K562 (cell line): Measurements from ENCODE around the gene ZNF331. TPM values are rescaled to one million over a fixed set of nuclear protein-coding genes. Genes with fewer than 3 reads are reported as not detected.

ENCODE experiments used
- BDP1 ChIP-seq: IDR thresholded peaks from 3 replicates; pipeline ENCODE4 v1.6.1; 2011; ENCODE audit not compliant: insufficient read length, insufficient read depth
- CCAR2 ChIP-seq: fragments of 200-400 bp; formaldehyde crosslinking; IDR thresholded peaks from 2 replicates; pipeline ENCODE4 v1.6.1; 2017; ENCODE audit warnings: mild to moderate bottlenecking, low read depth, low read length
- MTA1 ChIP-seq: fragments of 450-650 bp; IDR thresholded peaks from 2 replicates; pipeline ENCODE4 v1.6.1; 2017; ENCODE audit warnings: borderline replicate concordance
- NCOA4 ChIP-seq: fragments of 450-650 bp; IDR thresholded peaks from 2 replicates; pipeline ENCODE4 v1.6.1; 2018; ENCODE audit warnings: mild to moderate bottlenecking; ENCODE audit not compliant: partially characterized antibody
- NR2C1 ChIP-seq, 2 experiments: fragments of 450-650 bp; IDR thresholded peaks; 2 replicates each; pipeline ENCODE4 v1.6.1; 2017; ENCODE audit warnings: mild to moderate bottlenecking in 2 of 2, antibody characterized with exemption in 1 of 2, inconsistent platforms in 1 of 2, missing compliant biosample characterization in 1 of 2, missing genetic modification characterization in 1 of 2
- RFX1 ChIP-seq: fragments of 450-650 bp; IDR thresholded peaks from 2 replicates; pipeline ENCODE4 v1.6.1; 2016; ENCODE audit warnings: mild to moderate bottlenecking, moderate library complexity
- TEAD1 ChIP-seq, 2 experiments: fragments of 450-650 bp in 1 of 2; sonication (generic) in 1 of 2; formaldehyde crosslinking; IDR thresholded peaks; 2 replicates each; pipeline versions ENCODE4 v1.4.0 to v1.8.0; 2020 to 2022; ENCODE audit warnings: mild to moderate bottlenecking in 2 of 2, missing genetic modification reagents in 1 of 2
- TFAM ChIP-seq: fragments of 250-450 bp; sonication (Bioruptor Pico); conservative IDR thresholded peaks from 2 replicates; pipeline ENCODE4 v1.5.0; 2021; ENCODE audit warnings: mild to moderate bottlenecking, moderate library complexity
- ZFX ChIP-seq: sonication (generic); formaldehyde crosslinking; IDR thresholded peaks from 2 replicates; pipeline ENCODE4 v1.8.0; 2022; ENCODE audit warnings: mild to moderate bottlenecking, missing genetic modification reagents, moderate library complexity
- ZNF143 ChIP-seq: sonication (generic); formaldehyde crosslinking; IDR thresholded peaks from 2 replicates; pipeline ENCODE4 v1.9.0; 2022; ENCODE audit warnings: mild to moderate bottlenecking, missing genetic modification reagents
- ZNF175 ChIP-seq: fragments of 200-800 bp; sonication (Bioruptor generic); IDR thresholded peaks from 2 replicates; pipeline ENCODE4 v1.6.1; 2016; ENCODE audit warnings: low read depth, mild to moderate bottlenecking, missing genetic modification characterization, missing compliant biosample characterization
- polyA plus RNA-seq, 8 experiments: library from polyadenylated mRNA; depleted of rRNA in 4 of 8; stranded (reverse) in 5 of 8; unstranded in 3 of 8; fragments of >200 nt; fragmentation: Nextera tagmentation in 2 of 8; fragmentation: Illumina TruSeq in 1 of 8; extraction: Ambion mirVana in 2 of 8; extraction: Trizol in 1 of 8; gene quantifications; 2 replicates each; pipeline versions ENCODE4 v1.2.1 to v1.2.3, GENCODE V29; 2011 to 2014; ENCODE audit warnings: inconsistent platforms in 1 of 8, missing spikeins in 1 of 8
- total RNA-seq, 7 experiments: library from RNA; depleted of rRNA in 6 of 7; stranded (reverse); fragments of >200 nt in 6 of 7; fragmentation: Illumina TruSeq in 2 of 7; extraction: Trizol in 2 of 7; gene quantifications; 2 replicates each; pipeline versions ENCODE4 v1.2.1 to v1.2.3, GENCODE V29; 2011 to 2021; ENCODE audit warnings: low replicate concordance in 1 of 7
- TF ChIP-seq, protein P1 (sequence below): sonication (generic); formaldehyde crosslinking; IDR thresholded peaks from 2 replicates; pipeline ENCODE4 v1.8.1; 2023; ENCODE audit warnings: mild to moderate bottlenecking, missing genetic modification reagents
- TF ChIP-seq, protein P2 (sequence below): conservative IDR thresholded peaks from 2 replicates; pipeline ENCODE4 v1.6.1; 2011; ENCODE audit warnings: low read depth, mild to moderate bottlenecking, low read length; ENCODE audit not compliant: control insufficient read depth
- TF ChIP-seq, protein P3 (sequence below): fragments of 450-650 bp; IDR thresholded peaks from 2 replicates; pipeline ENCODE4 v1.7.1; 2018; ENCODE audit warnings: mild to moderate bottlenecking, low read depth; ENCODE audit not compliant: partially characterized antibody
- TF ChIP-seq, protein P4 (sequence below): fragments of 250-450 bp; sonication (Bioruptor Pico); IDR thresholded peaks from 2 replicates; pipeline ENCODE4 v1.4.0; 2020

ZNF331 gene
- total and polyA plus RNA-seq, 9 of the 15 experiments (the other 6 are each of a cell fraction or from before 2014, with no cell fraction given) = 0.23 to 2.7 (median 0.76) TPM

DNA sequence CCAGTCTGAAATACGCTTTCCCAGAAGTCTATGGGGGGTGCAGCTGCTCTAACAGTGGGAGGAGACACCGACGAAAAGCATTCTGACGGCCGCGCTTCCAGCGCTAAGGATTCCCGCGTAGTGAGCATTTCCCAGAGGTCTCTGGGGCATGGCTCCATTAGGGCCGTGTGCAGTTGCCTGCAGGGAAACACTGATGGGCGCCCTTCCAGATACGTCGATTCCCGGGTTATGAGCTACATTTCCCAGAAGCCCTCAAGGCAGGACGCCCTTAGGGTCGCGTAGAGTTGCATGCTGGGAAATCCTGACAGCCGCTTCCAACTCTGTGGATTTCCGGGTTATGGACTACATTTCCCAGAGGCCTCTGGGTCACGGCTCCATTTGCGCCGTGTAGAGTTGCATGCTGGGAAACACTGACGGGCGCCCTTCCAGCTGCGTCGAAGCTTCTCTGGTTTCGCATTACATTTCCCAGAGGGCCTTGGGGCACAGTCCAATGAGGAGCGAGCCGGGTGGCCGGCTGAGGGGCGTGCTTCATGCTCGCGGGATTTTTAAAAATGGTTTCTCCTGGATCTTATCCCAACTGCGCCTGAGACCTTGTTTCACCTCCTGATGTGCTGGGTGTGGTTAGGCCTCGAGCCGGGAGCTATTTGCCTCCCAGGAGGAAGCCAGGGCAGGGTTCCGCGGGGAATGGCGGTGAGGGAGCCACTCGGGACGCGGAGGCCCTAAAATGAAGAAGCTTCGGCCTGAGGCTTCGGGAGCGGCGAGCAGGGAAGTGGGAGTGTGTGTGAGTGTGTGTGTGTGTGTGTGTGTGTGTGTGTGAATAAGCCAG is 17.2 kb upstream of the ZNF331 start (continued):
- TF ChIP-seq, protein P1, sequence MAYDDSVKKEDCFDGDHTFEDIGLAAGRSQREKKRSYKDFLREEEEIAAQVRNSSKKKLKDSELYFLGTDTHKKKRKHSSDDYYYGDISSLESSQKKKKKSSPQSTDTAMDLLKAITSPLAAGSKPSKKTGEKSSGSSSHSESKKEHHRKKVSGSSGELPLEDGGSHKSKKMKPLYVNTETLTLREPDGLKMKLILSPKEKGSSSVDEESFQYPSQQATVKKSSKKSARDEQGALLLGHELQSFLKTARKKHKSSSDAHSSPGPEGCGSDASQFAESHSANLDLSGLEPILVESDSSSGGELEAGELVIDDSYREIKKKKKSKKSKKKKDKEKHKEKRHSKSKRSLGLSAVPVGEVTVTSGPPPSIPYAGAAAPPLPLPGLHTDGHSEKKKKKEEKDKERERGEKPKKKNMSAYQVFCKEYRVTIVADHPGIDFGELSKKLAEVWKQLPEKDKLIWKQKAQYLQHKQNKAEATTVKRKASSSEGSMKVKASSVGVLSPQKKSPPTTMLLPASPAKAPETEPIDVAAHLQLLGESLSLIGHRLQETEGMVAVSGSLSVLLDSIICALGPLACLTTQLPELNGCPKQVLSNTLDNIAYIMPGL (CRISPR knock-in tag) = no peak
- TF ChIP-seq TEAD1 (CRISPR knock-in tag; IDR thresholded peaks at IDR 0.05) (no peak), ZNF143 (CRISPR knock-in tag) (peak; percentile 91), NR2C1 (IDR thresholded peaks at IDR 0.05) (peak; percentile 75), NR2C1 (tag; IDR thresholded peaks at IDR 0.05) (peak; percentile 93), CCAR2 (no peak), RFX1 (0 out of 2 replicates have a peak, but pooled peaks have one; percentile 8), BDP1 (no peak), NCOA4 (no peak), ZFX (CRISPR knock-in tag) (peak; percentile 31), MTA1 (peak; percentile 95), ZNF175 (CRISPR knock-in tag) (peak; percentile 84), TFAM (CRISPR knock-in tag) (no peak)
- TF ChIP-seq, protein P2, sequence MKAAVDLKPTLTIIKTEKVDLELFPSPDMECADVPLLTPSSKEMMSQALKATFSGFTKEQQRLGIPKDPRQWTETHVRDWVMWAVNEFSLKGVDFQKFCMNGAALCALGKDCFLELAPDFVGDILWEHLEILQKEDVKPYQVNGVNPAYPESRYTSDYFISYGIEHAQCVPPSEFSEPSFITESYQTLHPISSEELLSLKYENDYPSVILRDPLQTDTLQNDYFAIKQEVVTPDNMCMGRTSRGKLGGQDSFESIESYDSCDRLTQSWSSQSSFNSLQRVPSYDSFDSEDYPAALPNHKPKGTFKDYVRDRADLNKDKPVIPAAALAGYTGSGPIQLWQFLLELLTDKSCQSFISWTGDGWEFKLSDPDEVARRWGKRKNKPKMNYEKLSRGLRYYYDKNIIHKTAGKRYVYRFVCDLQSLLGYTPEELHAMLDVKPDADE = peak; percentile 84
- TF ChIP-seq, protein P3, sequence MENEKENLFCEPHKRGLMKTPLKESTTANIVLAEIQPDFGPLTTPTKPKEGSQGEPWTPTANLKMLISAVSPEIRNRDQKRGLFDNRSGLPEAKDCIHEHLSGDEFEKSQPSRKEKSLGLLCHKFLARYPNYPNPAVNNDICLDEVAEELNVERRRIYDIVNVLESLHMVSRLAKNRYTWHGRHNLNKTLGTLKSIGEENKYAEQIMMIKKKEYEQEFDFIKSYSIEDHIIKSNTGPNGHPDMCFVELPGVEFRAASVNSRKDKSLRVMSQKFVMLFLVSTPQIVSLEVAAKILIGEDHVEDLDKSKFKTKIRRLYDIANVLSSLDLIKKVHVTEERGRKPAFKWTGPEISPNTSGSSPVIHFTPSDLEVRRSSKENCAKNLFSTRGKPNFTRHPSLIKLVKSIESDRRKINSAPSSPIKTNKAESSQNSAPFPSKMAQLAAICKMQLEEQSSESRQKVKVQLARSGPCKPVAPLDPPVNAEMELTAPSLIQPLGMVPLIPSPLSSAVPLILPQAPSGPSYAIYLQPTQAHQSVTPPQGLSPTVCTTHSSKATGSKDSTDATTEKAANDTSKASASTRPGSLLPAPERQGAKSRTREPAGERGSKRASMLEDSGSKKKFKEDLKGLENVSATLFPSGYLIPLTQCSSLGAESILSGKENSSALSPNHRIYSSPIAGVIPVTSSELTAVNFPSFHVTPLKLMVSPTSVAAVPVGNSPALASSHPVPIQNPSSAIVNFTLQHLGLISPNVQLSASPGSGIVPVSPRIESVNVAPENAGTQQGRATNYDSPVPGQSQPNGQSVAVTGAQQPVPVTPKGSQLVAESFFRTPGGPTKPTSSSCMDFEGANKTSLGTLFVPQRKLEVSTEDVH = peak; percentile 78
- TF ChIP-seq, protein P4, sequence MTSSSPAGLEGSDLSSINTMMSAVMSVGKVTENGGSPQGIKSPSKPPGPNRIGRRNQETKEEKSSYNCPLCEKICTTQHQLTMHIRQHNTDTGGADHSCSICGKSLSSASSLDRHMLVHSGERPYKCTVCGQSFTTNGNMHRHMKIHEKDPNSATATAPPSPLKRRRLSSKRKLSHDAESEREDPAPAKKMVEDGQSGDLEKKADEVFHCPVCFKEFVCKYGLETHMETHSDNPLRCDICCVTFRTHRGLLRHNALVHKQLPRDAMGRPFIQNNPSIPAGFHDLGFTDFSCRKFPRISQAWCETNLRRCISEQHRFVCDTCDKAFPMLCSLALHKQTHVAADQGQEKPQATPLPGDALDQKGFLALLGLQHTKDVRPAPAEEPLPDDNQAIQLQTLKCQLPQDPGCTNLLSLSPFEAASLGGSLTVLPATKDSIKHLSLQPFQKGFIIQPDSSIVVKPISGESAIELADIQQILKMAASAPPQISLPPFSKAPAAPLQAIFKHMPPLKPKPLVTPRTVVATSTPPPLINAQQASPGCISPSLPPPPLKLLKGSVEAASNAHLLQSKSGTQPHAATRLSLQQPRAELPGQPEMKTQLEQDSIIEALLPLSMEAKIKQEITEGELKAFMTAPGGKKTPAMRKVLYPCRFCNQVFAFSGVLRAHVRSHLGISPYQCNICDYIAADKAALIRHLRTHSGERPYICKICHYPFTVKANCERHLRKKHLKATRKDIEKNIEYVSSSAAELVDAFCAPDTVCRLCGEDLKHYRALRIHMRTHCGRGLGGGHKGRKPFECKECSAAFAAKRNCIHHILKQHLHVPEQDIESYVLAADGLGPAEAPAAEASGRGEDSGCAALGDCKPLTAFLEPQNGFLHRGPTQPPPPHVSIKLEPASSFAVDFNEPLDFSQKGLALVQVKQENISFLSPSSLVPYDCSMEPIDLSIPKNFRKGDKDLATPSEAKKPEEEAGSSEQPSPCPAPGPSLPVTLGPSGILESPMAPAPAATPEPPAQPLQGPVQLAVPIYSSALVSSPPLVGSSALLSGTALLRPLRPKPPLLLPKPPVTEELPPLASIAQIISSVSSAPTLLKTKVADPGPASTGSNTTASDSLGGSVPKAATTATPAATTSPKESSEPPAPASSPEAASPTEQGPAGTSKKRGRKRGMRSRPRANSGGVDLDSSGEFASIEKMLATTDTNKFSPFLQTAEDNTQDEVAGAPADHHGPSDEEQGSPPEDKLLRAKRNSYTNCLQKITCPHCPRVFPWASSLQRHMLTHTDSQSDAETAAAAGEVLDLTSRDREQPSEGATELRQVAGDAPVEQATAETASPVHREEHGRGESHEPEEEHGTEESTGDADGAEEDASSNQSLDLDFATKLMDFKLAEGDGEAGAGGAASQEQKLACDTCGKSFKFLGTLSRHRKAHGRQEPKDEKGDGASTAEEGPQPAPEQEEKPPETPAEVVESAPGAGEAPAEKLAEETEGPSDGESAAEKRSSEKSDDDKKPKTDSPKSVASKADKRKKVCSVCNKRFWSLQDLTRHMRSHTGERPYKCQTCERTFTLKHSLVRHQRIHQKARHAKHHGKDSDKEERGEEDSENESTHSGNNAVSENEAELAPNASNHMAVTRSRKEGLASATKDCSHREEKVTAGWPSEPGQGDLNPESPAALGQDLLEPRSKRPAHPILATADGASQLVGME (CRISPR knock-in tag) = no peak
